HL-60 (cell line): ENCODE results near the gene MORC1.

Experiments
- CTCF ChIP-seq: IDR thresholded peaks from one replicate; pipeline ENCODE4 v1.5.1; 2011; ENCODE audit warnings: low read length, control low read depth, inconsistent platforms; ENCODE audit not compliant: insufficient read depth
- GABPA ChIP-seq: IDR thresholded peaks from 2 replicates; pipeline ENCODE4 v1.6.1; 2012; ENCODE audit warnings: low read depth
- POLR2AphosphoS5 ChIP-seq: IDR thresholded peaks from 2 replicates; pipeline ENCODE4 v1.6.1; 2012; ENCODE audit warnings: low read depth
- REST ChIP-seq: IDR thresholded peaks from 2 replicates; pipeline ENCODE4 v1.6.1; 2012; ENCODE audit warnings: low read depth; ENCODE audit not compliant: insufficient replicate concordance
- SPI1 ChIP-seq: IDR thresholded peaks from 2 replicates; pipeline ENCODE4 v1.6.1; 2012; ENCODE audit warnings: low read depth, mild to moderate bottlenecking, borderline replicate concordance

GRCh38 chr3:109093561-109093960 lies 24.4 kb downstream of the MORC1 start:
- TF ChIP-seq CTCF (no peak), POLR2AphosphoS5 (no peak), GABPA (no peak), REST (no peak), SPI1 (no peak)
